H9 (cell line): ENCODE data around the gene NLRP1. TPM values are rescaled to one million over a fixed set of nuclear protein-coding genes. Genes with fewer than 3 reads are reported as not detected.

Source experiments
- DNase-seq: peaks from one replicate; pipeline ENCODE4 v3.0.0-alpha.2; 2017
- H2AFZ ChIP-seq: one replicate; pipeline ENCODE4 v1.6.1; 2013; ENCODE audit warnings: mild to moderate bottlenecking, low read length, control low read depth, moderate library complexity
- H2AK5ac ChIP-seq: 2 replicates; pipeline ENCODE4 v1.6.1; 2013; ENCODE audit warnings: low read length, control low read depth, mixed read lengths; ENCODE audit not compliant: insufficient read length
- H2BK120ac ChIP-seq: one replicate; pipeline ENCODE4 v1.6.1; 2013; ENCODE audit warnings: low read depth, mild to moderate bottlenecking, low read length, control low read depth, inconsistent platforms; ENCODE audit not compliant: poor library complexity, severe bottlenecking
- H2BK12ac ChIP-seq: 2 replicates; pipeline ENCODE4 v1.6.1; 2013; ENCODE audit warnings: low read length, control low read depth, mixed read lengths, low read depth; ENCODE audit not compliant: insufficient read length
- H2BK15ac ChIP-seq: 2 replicates; pipeline ENCODE4 v1.6.1; 2013; ENCODE audit warnings: low read depth, low read length, control low read depth
- H2BK20ac ChIP-seq: one replicate; pipeline ENCODE4 v1.6.1; 2013; ENCODE audit warnings: low read depth, mild to moderate bottlenecking, low read length, control low read depth, inconsistent platforms; ENCODE audit not compliant: poor library complexity, severe bottlenecking
- H2BK5ac ChIP-seq: 2 replicates; pipeline ENCODE4 v1.6.1; 2013; ENCODE audit warnings: low read length, control low read depth, mixed read lengths; ENCODE audit not compliant: insufficient read length
- H3K14ac ChIP-seq: 2 replicates; pipeline ENCODE4 v1.6.1; 2013; ENCODE audit warnings: low read length, control low read depth; ENCODE audit not compliant: insufficient read depth
- H3K18ac ChIP-seq: 2 replicates; pipeline ENCODE4 v1.6.1; 2013; ENCODE audit warnings: low read depth, mild to moderate bottlenecking, mixed read lengths, low read length, control low read depth; ENCODE audit not compliant: insufficient read length
- H3K23ac ChIP-seq: 2 replicates; pipeline ENCODE4 v1.6.1; 2013; ENCODE audit warnings: low read length, control low read depth, mixed read lengths, low read depth; ENCODE audit not compliant: insufficient read length
- H3K23me2 ChIP-seq: 2 replicates; pipeline ENCODE4 v1.6.1; 2013; ENCODE audit warnings: low read depth, mild to moderate bottlenecking, mixed read lengths, low read length, control low read depth; ENCODE audit not compliant: insufficient read length, poor library complexity, severe bottlenecking
- H3K27ac ChIP-seq: 2 replicates; pipeline ENCODE4 v1.5.1; 2013; ENCODE audit warnings: low read length, control low read depth, mixed read lengths, low read depth; ENCODE audit not compliant: insufficient read length
- H3K27me3 ChIP-seq: 2 replicates; pipeline ENCODE4 v1.6.1; 2013; ENCODE audit warnings: low read length, control low read depth, inconsistent platforms; ENCODE audit not compliant: insufficient read depth
- H3K4ac ChIP-seq: 2 replicates; pipeline ENCODE4 v1.6.1; 2013; ENCODE audit warnings: low read depth, mild to moderate bottlenecking, control low read depth, inconsistent platforms, low read length, moderate library complexity
- H3K4me1 ChIP-seq: 2 replicates; pipeline ENCODE4 v1.6.1; 2013; ENCODE audit warnings: low read length, control low read depth, inconsistent platforms; ENCODE audit not compliant: insufficient read depth
- H3K4me2 ChIP-seq: 2 replicates; pipeline ENCODE4 v1.6.1; 2013; ENCODE audit warnings: low read length, control low read depth, mixed read lengths; ENCODE audit not compliant: insufficient read length, insufficient read depth
- H3K56ac ChIP-seq: 2 replicates; pipeline ENCODE4 v1.6.1; 2013; ENCODE audit warnings: low read depth, mild to moderate bottlenecking, mixed read lengths, low read length, control low read depth; ENCODE audit not compliant: insufficient read length
- H3K79me1 ChIP-seq: 2 replicates; pipeline ENCODE4 v1.6.1; 2013; ENCODE audit warnings: low read depth, mild to moderate bottlenecking, moderate library complexity, low read length, control low read depth, inconsistent platforms; ENCODE audit not compliant: insufficient read depth, poor library complexity, severe bottlenecking
- H3K79me2 ChIP-seq: 2 replicates; pipeline ENCODE4 v1.6.1; 2013; ENCODE audit warnings: low read length, control low read depth, inconsistent platforms; ENCODE audit not compliant: insufficient read depth
- H3K9ac ChIP-seq: 2 replicates; pipeline ENCODE4 v1.6.1; 2013; ENCODE audit warnings: low read length, control low read depth, mixed read lengths; ENCODE audit not compliant: insufficient read length; ENCODE audit errors: extremely low read depth
- H3K9me3 ChIP-seq: one replicate; pipeline ENCODE4 v1.6.1; 2013; ENCODE audit warnings: low read depth, low read length, inconsistent platforms; ENCODE audit not compliant: control insufficient read depth
- H3T11ph ChIP-seq: one replicate; pipeline ENCODE4 v1.6.1; 2013; ENCODE audit warnings: mild to moderate bottlenecking, low read length, control low read depth, inconsistent platforms
- H4K20me1 ChIP-seq: one replicate; pipeline ENCODE4 v1.6.1; 2013; ENCODE audit not compliant: control insufficient read depth, insufficient read length, insufficient read depth
- H4K5ac ChIP-seq: 2 replicates; pipeline ENCODE4 v1.6.1; 2013; ENCODE audit warnings: low read depth, mild to moderate bottlenecking, mixed read lengths, low read length, control low read depth; ENCODE audit not compliant: insufficient read length
- H4K8ac ChIP-seq: replicated peaks from 2 replicates; pipeline ENCODE4 v1.6.1; 2013; ENCODE audit warnings: low read length, control low read depth, mixed read lengths, low read depth; ENCODE audit not compliant: insufficient read length
- H4K91ac ChIP-seq: 2 replicates; pipeline ENCODE4 v1.6.1; 2013; ENCODE audit warnings: low read depth, mild to moderate bottlenecking, moderate library complexity, mixed read lengths, low read length, control low read depth; ENCODE audit not compliant: insufficient read length
- H3K27ac Mint-ChIP-seq, 3 experiments: 2 replicates in 2 of 3; 3 replicates in 1 of 3; pipeline ENCODE4 v1.8.0; 2020 to 2021; ENCODE audit warnings: mixed read lengths in 3 of 3, mild to moderate bottlenecking in 1 of 3, moderate library complexity in 1 of 3
- H3K27me3 Mint-ChIP-seq: 2 replicates; pipeline ENCODE4 v1.8.0; 2021; ENCODE audit warnings: low read depth, mild to moderate bottlenecking, moderate library complexity, mixed read lengths
- H3K36me3 Mint-ChIP-seq, 3 experiments: 2 replicates in 2 of 3; 3 replicates in 1 of 3; pipeline ENCODE4 v1.8.0; 2020 to 2021; ENCODE audit warnings: low read depth in 3 of 3, mixed read lengths in 3 of 3; ENCODE audit not compliant: insufficient read depth in 1 of 3
- H3K4me1 Mint-ChIP-seq, 2 experiments: 2 replicates each; pipeline ENCODE4 v1.8.0; 2020; ENCODE audit warnings: mixed read lengths in 2 of 2
- H3K4me3 Mint-ChIP-seq, 2 experiments: 2 replicates in 1 of 2; 3 replicates in 1 of 2; pipeline ENCODE4 v1.8.0; 2020 to 2021; ENCODE audit warnings: mild to moderate bottlenecking in 2 of 2, mixed read lengths in 2 of 2, moderate library complexity in 1 of 2
- H3K9me3 Mint-ChIP-seq, 2 experiments: 2 replicates in 1 of 2; 3 replicates in 1 of 2; pipeline ENCODE4 v1.8.0; 2020; ENCODE audit warnings: mild to moderate bottlenecking in 2 of 2, mixed read lengths in 2 of 2, moderate library complexity in 1 of 2
- CTCF ChIP-seq: fragments of 200-600 bp; sonication (generic); conservative IDR thresholded peaks from 3 replicates; pipeline ENCODE4 v1.8.0; 2021; ENCODE audit warnings: antibody characterized with exemption, mild to moderate bottlenecking
- WGBS: extraction: QIAGEN DNeasy Blood & Tissue Kit; methylation state at CpG from one replicate; pipeline ENCODE4 v1.1.7; 2013; ENCODE audit warnings: missing lambda C conversion rate, low lambda C conversion rate, mixed read lengths; ENCODE audit not compliant: insufficient read length; ENCODE audit errors: extremely low coverage; 5-methylcytosine and 5-hydroxymethylcytosine counted together
- total RNA-seq: library from RNA; stranded (reverse); gene quantifications from 2 replicates; pipeline ENCODE4 v1.2.1, GENCODE V29; 2021

The NLRP1 gene
- total RNA-seq, 1 experiment from 2014 or later, result 12.1 TPM

- no peak overlapping the region for H3K18ac ChIP-seq
- H4K91ac ChIP-seq, result no peak overlapping the region
- no CpG with 5 or more reads among the region's 8 CpGs for WGBS
- no peak for DNase-seq
- no peaks in the 10 kb centered on the region for H3K9me3 ChIP-seq
- peaks cover 2% of the 10 kb centered on the region for H3K79me1 ChIP-seq
- Mint-ChIP-seq H3K4me3 (peak overlapping the region; percentile 95 to 99), H3K4me1 (peaks cover 22 to 23% of the 10 kb centered on the region in 2 experiments), H3K9me3 (no peaks in the 10 kb centered on the region), H3K36me3 (peaks cover 14 to 29% (median 16%) of the 10 kb centered on the region in 3 experiments; a peak in 6 of 7 replicates), H3K27me3 (no peaks in the 10 kb centered on the region; the same call in 1 of the 2 replicates), H3K27ac (peak overlapping the region in 2 of 3 experiments; percentile 53 to 86; a peak in 3 of 7 replicates)
- TF ChIP-seq CTCF, result no peak
- no peak overlapping the region for H4K5ac ChIP-seq
- H3K56ac ChIP-seq, result no peak overlapping the region
- H2AFZ ChIP-seq, result no peak overlapping the region
- H2BK5ac ChIP-seq, result no peak overlapping the region
- no peak overlapping the region for H3K23ac ChIP-seq
- peaks cover 51% of the 10 kb centered on the region for H3K79me2 ChIP-seq
- H2BK20ac ChIP-seq, result no peak overlapping the region
- H3K14ac ChIP-seq, result no peak overlapping the region
- H3K23me2 ChIP-seq, result peaks cover 10% of the 10 kb centered on the region
- no peak overlapping the region for H3K27ac ChIP-seq
- peak overlapping the region; percentile 94 for H3K9ac ChIP-seq
- H3K4ac ChIP-seq, result no peak overlapping the region
- H2BK15ac ChIP-seq, result no peak overlapping the region
- no peak overlapping the region for H3T11ph ChIP-seq
- H2BK12ac ChIP-seq, result no peak overlapping the region
- H4K8ac ChIP-seq, result no peak overlapping the region
- no peak overlapping the region for H2AK5ac ChIP-seq
- H3K27me3 ChIP-seq, result no peaks in the 10 kb centered on the region
- H3K4me2 ChIP-seq, result peak overlapping the region; percentile 98
- H3K4me1 ChIP-seq, result no peaks in the 10 kb centered on the region
- no peak overlapping the region for H2BK120ac ChIP-seq
- no peaks in the 10 kb centered on the region for H4K20me1 ChIP-seq
Measured at GRCh38 chr17:5467416-5467815, 116.9 kb downstream of the NLRP1 start.
